Fibroblast of the aortic adventitia (primary cell): ENCODE results near the gene DCAF5. TPM values are rescaled to one million over a fixed set of nuclear protein-coding genes. Genes with fewer than 3 reads are reported as not detected.

Experiments used
- DNase-seq: peaks from one replicate; pipeline ENCODE4 v3.0.0-alpha.2; 2010; ENCODE audit warnings: low read depth
- H3K4me3 ChIP-seq: 2 replicates; pipeline ENCODE4 v1.5.1; 2011; ENCODE audit warnings: low read depth, mild to moderate bottlenecking, control low read depth, low read length, moderate library complexity
- CTCF ChIP-seq: IDR thresholded peaks from 2 replicates; pipeline ENCODE4 v1.5.1; 2011; ENCODE audit warnings: mild to moderate bottlenecking, low read length, control low read depth, inconsistent platforms; ENCODE audit not compliant: insufficient read depth
- total RNA-seq: library from RNA; depleted of rRNA; stranded (reverse); fragments of >200 nt; gene quantifications from 2 replicates; pipeline ENCODE4 v1.2.3, GENCODE V29; 2012; ENCODE audit warnings: low replicate concordance

DCAF5 gene
- total RNA-seq, 1 donor = 25.2 TPM

GRCh38 chr14:69141550-69141949, 11.4 kb downstream of the DCAF5 start:
- DNase-seq = no peak
- no peak overlapping the region for H3K4me3 ChIP-seq
- TF ChIP-seq CTCF = no peak

DNA sequence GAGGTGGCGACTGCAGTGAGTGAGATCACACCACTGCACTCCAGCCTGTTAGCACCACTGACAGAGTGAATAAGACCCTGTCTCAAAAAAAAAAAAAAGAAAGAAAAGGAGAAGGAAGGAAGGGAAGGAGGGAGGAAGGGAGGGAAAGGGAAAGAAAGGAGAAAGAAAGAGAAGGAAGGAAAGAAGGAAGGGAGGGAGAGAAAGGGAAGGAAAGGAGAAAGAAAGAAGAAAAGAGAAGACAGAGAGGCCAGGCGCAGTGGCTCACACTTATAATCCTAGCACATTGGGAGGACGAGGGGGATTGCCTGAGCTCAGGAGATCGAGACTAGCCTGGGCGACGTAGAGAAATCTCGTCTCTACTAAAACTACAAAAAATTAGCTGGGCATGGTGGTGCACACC, 13.2 kb downstream of the DCAF5 start:
- no peak for DNase-seq
- TF ChIP-seq CTCF = no peak

GRCh38 chr14:69137843-69138535, 14.9 kb downstream of the DCAF5 start:
- peak; percentile 90 for DNase-seq
- H3K4me3 ChIP-seq = no peak overlapping the region
- no peak for TF ChIP-seq CTCF

More for the DNA sequence above, 13.2 kb downstream of the DCAF5 start:
- no peak overlapping the region for H3K4me3 ChIP-seq

DNA sequence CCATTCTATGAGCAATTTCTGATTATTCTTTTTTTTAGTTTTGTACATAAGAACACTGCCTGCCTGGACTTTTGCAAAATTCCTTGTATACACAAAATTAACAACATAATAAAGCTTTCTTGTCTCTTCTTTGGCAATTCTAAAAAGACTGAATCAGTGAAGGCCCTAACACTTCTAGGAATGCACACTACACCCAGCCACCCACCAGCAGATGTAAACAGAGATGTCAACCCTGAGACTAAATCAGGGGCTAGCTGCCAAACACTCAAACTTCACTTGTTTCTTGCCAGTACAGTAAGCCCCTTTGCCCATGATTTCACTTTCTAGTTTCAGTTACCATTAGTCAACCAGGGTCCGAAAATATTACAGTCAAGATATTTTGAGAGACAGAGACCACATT, 15.5 kb downstream of the DCAF5 start:
- TF ChIP-seq CTCF = no peak
- no peak overlapping the region for H3K4me3 ChIP-seq
- peak; percentile 27 for DNase-seq

- H3K4me3 ChIP-seq = no peak overlapping the region
- no peak for DNase-seq
- no peak for TF ChIP-seq CTCF
Observed at GRCh38 chr14:69135133-69135532, 17.8 kb downstream of the DCAF5 start.

- H3K4me3 ChIP-seq = peak overlapping the region; percentile 7
- no peak for TF ChIP-seq CTCF
- DNase-seq = peak; percentile 88
Observed at GRCh38 chr14:69133206-69134125, 19.5 kb downstream of the DCAF5 start.
